Uterus (tissue), 2 donors: ENCODE measurements around the gene TMEM235.

Source experiments
- POLR2A ChIP-seq, 2 donors: fragments of 450-650 bp; IDR thresholded peaks; one replicate each; pipeline ENCODE4 v1.6.1; 2016; ENCODE audit warnings: antibody characterized with exemption in 2 of 2, mild to moderate bottlenecking in 1 of 2, moderate library complexity in 1 of 2
- TF ChIP-seq, protein P1 (sequence below), 4 experiments: fragments of 200-600 bp in 2 of 4; fragments of 450-650 bp in 2 of 4; sonication (generic) in 2 of 4; IDR thresholded peaks; one replicate each; pipeline ENCODE4 v1.5.1; 2016 to 2019; ENCODE audit warnings: antibody characterized with exemption in 4 of 4, mild to moderate bottlenecking in 2 of 4, moderate library complexity in 1 of 4

DNA sequence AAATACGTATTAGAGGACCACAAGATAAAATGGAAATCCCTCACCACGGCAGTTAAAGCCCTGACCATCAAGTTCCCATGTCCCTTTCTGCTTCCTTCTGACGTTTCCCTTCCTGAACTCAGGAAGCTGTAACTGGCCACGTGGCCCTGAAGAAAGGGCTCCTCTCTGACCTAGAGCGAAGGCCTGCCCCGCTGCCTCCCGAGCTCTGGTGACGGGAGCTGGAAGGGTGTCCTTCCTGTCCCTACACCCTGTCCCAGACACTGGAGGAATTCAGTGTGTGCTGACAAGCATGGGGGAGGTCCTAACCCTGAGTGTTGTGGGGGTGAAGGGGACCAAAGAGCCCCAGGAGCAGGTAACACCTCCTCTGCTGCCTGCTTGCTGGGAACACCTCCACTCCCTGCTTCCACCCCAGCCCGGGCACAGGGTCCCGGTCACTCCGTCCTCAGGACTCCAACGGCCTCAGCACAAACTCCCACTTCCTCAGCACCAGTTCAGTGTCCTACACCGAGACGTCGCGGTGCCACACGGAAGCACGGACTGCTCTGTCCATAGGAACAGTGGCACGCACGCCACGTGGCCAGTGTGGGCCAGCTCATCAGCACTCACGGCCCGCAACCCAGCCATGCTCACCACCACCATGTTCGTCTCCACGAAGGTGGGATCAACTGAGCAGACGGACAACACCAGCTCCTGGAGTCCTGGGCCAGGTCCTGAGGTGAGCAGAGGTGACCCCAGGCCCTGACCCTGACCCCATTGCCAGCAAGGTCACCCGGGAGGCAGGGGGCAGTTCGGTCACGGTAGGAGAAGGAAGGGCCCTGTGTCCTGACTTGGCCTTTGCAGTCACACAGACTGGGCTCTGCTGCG lies 16.9 kb downstream of the TMEM235 start:
- TF ChIP-seq, protein P1, sequence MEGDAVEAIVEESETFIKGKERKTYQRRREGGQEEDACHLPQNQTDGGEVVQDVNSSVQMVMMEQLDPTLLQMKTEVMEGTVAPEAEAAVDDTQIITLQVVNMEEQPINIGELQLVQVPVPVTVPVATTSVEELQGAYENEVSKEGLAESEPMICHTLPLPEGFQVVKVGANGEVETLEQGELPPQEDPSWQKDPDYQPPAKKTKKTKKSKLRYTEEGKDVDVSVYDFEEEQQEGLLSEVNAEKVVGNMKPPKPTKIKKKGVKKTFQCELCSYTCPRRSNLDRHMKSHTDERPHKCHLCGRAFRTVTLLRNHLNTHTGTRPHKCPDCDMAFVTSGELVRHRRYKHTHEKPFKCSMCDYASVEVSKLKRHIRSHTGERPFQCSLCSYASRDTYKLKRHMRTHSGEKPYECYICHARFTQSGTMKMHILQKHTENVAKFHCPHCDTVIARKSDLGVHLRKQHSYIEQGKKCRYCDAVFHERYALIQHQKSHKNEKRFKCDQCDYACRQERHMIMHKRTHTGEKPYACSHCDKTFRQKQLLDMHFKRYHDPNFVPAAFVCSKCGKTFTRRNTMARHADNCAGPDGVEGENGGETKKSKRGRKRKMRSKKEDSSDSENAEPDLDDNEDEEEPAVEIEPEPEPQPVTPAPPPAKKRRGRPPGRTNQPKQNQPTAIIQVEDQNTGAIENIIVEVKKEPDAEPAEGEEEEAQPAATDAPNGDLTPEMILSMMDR (IDR thresholded peaks at IDR 0.05): no peak
- no peak for TF ChIP-seq POLR2A (IDR thresholded peaks at IDR 0.05)
